HG03565 (cell line): Measurements from ENCODE around the gene PCSK4.

ENCODE experiments used
- ATAC-seq: cut with Tn5 transposase; IDR thresholded peaks from one replicate; pipeline ENCODE4 v1.9.1; 2021; ENCODE audit warnings: mild to moderate bottlenecking, moderate library complexity; ENCODE audit not compliant: unreplicated experiment

PCSK4 gene

DNA sequence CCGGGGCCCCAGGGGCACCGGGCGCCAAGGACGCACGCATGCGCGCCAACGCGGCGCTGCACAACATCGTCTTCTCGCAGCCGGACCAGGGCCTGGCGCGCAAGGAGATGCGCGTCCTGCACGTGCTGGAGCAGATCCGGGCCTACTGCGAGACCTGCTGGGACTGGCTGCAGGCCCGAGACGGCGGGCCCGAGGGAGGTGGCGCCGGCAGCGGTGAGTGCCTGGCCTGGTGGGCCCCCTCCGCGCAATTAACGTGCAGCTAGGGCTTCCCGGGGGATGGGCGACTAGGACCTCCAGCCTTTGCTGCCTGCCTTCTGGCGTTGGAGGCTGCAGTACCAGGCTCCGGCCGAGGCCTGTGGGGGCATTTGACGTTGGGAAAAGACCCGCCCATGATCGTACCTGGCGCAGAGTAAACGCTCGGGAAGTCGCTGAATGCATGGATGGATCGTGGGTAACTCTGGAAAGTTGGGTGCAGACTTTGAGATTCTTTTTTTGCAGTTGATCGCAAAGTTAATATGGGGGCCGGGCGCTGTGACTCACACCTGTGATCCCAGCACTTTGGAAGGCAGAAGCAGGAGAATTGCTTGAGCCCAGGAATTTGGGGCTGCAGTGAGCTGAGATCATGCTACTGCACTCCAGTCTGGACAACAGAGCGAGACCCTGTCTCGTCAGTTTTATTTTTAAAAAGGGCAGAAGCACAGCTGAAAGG is 33.0 kb downstream of the PCSK4 start:
- no peak for ATAC-seq

DNA sequence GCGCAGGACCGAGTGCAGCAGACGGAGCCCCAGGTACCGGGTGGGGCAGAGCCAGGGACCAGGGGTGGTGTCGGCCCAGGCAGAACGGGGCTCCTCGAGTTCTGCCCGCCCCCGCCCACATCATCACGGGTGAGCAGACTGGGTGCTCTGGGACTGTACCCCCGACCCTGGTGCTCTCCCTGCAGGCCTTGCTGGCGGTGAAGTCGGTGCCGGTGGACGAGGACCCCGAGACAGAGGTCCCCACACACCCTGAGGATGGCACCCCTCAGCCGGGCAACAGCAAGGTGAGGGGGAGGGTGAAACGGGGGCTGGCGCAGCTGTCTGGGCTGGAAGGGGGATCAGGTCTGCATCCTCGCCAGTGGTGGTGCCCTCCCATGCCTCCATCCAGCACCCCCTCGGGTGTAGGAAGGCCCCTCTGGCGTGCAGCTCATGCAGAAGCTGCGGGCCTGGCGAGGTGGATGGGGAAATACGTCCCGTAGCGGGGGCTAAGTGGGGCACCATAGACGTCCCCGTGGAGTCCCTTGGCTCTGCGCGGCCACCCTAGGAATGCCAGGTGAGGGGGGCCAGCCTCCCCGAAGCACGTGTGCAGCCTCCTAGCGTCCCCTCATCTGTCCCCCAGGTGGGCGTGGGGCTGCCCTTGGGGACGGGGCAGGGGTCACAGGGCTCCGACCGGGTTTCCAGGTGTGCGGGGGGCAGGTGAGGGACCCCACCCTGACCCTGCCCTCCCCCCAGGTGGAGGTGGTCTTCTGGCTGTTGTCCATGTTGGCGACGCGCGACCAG is 33.8 kb downstream of the PCSK4 start:
- no peak for ATAC-seq

- ATAC-seq: no peak
Measured at GRCh38 chr19:1455336-1456120, 34.6 kb downstream of the PCSK4 start.

DNA sequence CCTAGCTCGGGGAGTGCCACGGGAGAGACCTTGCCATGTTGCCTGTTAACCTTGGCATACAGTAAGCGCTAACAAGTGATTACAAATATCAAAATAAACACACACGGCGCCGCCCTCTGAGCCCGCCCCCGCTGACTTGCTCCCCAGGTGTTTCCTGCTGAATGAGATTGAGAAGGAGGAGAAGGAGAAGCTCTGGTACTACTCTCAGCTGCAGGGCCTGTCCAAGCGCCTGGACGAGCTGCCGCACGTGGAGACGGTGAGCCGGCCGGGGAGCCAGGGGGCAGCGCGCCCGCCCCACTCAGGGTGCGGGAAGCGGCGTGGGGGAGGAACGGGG is 35.2 kb downstream of the PCSK4 start:
- ATAC-seq: no peak

- no peak for ATAC-seq
Measured at GRCh38 chr19:1453525-1454364, 36.4 kb downstream of the PCSK4 start.

DNA sequence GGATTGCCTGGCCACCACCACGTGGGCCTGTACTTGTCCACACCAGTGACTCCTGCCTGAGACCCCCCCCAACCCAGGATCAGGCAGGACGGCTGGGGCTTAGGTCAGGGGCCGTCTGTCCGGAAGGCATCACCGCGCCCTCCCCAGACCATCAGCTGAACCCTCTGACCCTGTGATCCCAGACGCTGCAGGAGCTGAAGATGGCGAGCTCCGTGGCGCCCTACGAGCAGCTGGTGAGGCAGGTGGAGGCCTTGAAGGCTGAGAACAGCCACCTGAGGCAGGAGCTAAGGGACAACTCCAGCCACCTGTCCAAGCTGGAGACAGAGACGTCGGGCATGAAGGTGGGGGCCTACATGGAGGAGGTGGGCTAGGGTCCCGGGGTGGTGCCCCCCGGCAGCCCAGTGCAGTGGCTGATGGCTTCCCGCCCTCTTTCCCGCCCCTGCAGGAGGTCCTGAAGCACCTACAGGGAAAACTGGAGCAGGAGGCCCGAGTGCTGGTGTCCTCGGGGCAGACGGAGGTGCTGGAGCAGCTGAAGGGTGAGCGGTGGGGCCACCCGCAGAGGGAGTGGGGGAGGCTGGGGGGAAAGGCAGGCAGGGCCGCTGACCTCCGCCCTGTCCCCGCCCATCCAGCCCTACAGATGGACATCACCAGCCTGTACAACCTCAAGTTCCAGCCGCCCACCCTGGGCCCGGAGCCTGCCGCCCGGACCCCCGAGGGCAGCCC is 37.2 kb downstream of the PCSK4 start:
- no peak for ATAC-seq

DNA sequence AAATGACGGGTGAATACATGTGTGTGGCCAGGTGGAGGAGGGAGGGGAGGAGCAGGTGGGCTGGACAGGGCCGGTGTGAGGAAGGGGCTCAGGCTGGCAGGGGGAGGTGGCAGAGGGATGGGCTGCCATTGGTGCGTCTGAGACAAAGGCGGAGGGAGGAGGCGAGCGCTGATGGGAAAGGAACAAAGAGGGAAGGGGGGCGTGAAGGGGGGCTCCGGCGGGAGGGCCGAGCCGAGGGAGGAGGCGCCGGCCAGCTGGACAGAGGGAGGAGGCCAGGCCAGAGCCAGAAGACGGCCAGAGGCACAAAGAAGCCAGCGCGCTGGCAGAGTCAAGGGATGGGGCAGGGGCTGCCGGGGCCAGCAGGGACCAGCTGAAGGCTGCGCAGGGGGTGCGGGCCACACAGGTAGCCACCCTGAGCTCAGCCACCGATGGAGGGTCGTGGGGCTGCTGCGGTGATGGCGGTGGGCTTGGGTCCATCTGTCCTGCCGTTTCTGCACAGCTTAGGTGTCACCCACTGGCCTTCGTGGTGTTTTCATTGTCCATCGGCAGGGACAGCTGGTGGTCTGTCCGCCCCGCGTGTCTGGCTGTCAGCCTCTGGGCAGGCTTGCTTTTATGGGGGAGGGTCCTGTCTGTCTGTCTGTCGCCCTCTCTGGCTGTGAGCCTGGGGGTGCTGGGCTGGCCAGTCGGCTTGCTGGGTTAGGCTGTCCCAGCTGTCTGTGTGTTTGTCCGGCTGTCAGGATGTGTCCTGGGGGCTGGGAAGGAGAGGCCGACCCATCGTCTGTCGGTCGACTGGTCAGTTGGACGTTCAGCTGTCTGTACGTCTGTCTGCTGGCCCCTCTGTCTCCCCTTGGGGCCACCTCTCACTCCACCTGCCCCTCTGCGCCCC is 38.0 kb downstream of the PCSK4 start:
- ATAC-seq: no peak

DNA sequence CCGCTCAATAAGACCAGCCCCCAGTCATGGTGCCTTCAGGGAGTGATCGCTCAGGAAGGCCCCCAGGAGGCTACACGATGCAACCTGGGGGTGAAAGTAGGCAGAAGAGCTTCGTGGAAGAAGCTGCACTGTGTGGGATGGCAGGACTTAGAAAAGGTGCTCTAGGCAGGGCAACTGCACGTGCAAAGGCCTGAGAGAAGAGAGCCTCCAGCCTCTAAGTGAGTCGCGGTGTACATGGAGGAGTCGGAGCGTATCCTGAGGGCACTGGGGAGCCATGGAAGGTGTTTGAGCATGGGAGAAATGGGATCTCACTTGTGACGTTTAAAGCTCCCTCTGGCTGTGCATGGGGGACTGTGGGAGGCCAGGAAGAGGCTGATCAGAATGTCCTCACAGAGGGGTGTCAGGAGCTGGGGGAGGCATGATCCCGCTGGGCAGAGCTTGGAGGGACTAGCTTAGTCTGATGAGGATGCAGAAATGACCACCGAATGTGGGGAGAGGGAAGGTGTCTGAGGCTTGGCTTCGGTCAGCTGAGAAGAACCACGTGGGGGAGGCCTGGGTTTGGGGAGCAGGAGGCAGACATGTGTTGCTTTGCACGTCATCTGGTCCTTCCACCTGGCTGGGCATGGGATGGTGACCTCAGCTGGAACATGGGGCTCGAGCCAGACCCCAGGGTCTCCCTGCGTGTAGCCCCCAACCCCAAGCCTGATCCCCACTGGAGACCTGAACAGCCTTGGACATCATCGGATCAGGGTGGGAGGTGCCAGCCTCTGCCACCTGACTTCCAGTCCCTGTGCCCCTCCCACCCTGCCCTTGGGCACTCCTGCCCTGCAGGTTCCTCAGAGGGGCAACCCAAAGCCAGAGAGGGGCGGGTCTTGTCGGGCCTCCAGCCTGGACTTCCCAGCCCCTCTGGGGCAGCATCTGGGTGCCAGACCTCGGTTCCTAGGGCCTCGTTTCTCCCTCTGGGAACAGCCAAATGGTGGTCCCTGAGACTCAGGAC is 39.1 kb downstream of the PCSK4 start:
- ATAC-seq: no peak

GRCh38 chr19:1449467-1450442 is 40.4 kb downstream of the PCSK4 start, which contains the start of gene APC2:
TSS of gene APC2 (plus strand) at chr19:1450121. CDS start at chr19:1453002, 2,881 bp downstream.
- ATAC-seq: no peak

GRCh38 chr19:1447944-1448343 is 42.2 kb downstream of the PCSK4 start:
- no peak for ATAC-seq

- ATAC-seq: no peak
Measured at GRCh38 chr19:1447504-1447903, 42.6 kb downstream of the PCSK4 start.

- ATAC-seq: no peak
Measured at GRCh38 chr19:1446713-1447481, 43.3 kb downstream of the PCSK4 start.

DNA sequence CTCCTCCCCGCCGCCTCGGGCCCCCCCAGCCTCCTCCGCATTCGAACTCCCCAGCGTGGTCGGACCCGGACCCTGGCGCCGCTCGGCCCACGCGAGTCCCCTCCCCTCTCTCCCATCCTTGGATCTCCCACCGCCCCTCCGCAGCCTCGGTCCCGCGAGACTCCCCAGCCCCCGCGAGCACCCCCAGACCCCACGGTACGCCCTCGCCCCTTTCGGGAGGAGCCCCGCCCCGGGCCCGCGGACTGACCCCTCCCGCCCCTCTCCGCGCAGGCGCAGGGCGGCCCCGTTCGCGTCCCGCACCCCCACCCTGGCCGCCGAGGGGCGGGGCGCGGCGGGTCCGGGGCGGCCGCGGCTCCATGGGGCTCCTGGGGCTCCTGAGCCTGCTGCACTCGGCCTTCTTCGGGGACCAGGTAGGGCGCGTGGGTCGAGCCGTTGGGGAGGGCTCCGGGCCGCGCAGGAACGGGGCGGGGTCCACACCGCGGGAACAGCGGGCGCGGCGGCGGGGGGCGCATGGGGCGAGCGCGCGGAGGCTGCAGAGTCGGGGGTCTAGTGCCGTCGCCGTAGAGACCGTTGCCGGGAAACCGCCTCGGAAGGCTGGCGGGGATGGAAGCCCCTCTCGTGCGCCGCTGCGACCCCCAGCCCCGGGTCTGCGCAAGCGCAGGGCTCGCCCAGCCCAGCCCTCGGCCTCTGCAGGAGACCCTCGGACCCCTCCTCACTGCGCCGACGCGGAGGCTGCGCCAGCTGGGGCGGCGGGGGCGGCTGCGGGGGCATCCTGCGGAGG is 44.0 kb downstream of the PCSK4 start:
- no peak for ATAC-seq

DNA sequence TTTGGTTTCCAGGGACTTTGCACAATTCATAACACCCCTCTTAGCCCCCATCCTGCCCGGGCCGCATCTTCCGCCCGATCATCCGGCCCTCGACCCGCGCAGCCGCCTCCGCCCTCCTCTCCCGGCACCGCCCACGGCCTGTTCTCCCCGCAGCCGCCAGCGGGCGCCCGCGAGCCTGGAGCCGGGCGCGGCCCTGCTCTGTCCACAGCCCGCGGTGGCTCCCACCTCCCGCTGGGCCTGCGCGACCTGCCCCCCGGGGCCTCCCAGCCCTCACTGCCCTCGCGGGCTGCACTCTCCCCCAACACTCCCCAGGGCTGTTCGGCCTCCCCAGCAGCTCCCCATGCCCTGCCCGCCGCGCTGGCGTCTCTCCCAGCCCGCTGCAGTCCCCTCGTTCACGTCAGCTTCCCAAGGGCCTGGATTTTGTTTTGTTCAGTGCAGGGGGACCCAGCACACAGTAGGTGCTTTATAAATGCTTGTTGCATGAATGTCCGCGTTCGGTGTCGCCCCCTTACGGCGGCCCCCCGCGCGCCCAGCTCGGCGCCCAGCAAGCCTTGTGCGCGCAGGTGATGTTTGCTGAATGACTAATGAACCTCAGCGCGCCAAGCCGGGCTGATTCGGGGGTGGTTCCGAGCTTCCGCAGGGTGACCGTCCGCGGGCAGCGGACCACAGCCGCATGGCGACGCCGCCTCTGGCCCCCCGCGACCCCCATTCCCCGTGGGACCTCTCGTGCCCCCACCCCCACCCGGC is 44.8 kb downstream of the PCSK4 start:
- peak; percentile 52 for ATAC-seq
